ENCODE measurements around the gene ADAMTS17. TPM values are rescaled to one million over a fixed set of nuclear protein-coding genes. Genes with fewer than 3 reads are reported as not detected.

ADAMTS17 gene
- total RNA-seq, 1 experiment from 2014 or later, result 4.2 TPM

- no peak overlapping the region for H3K4me2 ChIP-seq (ENCODE audit: low read length)
- H3K4me1 ChIP-seq (ENCODE audit: control insufficient read depth in 1 of 2, insufficient read depth in 2 of 2, low read length in 2 of 2), result peaks cover 0 to 6% of the 10 kb centered on the region in 2 experiments; a peak in 1 of 4 replicates
- H4K20me1 ChIP-seq (ENCODE audit: insufficient read depth), result no peaks in the 10 kb centered on the region
- no peaks in the 10 kb centered on the region for H3K27me3 ChIP-seq (ENCODE audit: insufficient read depth, low read length)
- no peak overlapping the region for H3K9ac ChIP-seq (ENCODE audit: low read length)
- BruUV-seq (replicated peaks), result no TSS peak
- H3K9me2 ChIP-seq (ENCODE audit: insufficient read depth), result no peaks in the 10 kb centered on the region
- no peaks in the 10 kb centered on the region for H3K79me2 ChIP-seq (ENCODE audit: insufficient read depth, low read length)
- no peak for DNase-seq (ENCODE audit: low read depth, low spot score)
- POLR2A ChIA-PET, result no interaction called here
- no peaks in the 10 kb centered on the region; a peak in 1 of 4 replicates for H3K9me3 ChIP-seq (ENCODE audit: control insufficient read depth in 1 of 2, insufficient read depth in 1 of 2, low read depth in 1 of 2, low read length in 2 of 2)
- intact Hi-C loops (cut with micrococcal nuclease), result no loop called here
- CTCF ChIA-PET, result no interaction called here
- RAD21 ChIA-PET (ENCODE audit: low non-redundant PET in 1 of 2, low total read pairs in 2 of 2, uncharacterized antibody in 2 of 2, unreplicated experiment in 2 of 2), result no interaction called here
- no peaks in the 10 kb centered on the region for H3K36me3 ChIP-seq (ENCODE audit: control insufficient read depth in 1 of 2, insufficient read depth in 2 of 2, low read length in 2 of 2)
- no peak for ATAC-seq
- H3K27ac ChIP-seq (ENCODE audit: low read depth, low read length), result no peak overlapping the region
- TF ChIP-seq POLR2A (IDR thresholded peaks at IDR 0.05; ENCODE audit: borderline replicate concordance, extremely low read depth, insufficient read depth, insufficient read length) (no peak), TCF7L2 (IDR thresholded peaks at IDR 0.05; ENCODE audit: borderline replicate concordance, extremely low read depth, insufficient read depth, insufficient read length) (no peak), ELF1 (IDR thresholded peaks at IDR 0.05; ENCODE audit: borderline replicate concordance, low read depth) (no peak), EGR1 (IDR thresholded peaks at IDR 0.05; ENCODE audit: low read depth) (no peak), ZBTB33 (IDR thresholded peaks at IDR 0.05; ENCODE audit: extremely low read depth, insufficient replicate concordance, low read length) (no peak), MAX (IDR thresholded peaks at IDR 0.05) (no peak), EZH2phosphoT487 (IDR thresholded peaks at IDR 0.05; ENCODE audit: borderline replicate concordance) (no peak), CTCF (IDR thresholded peaks at IDR 0.05 in 2 of 3, conservative IDR thresholded peaks at IDR 0.05 in 1 of 3; ENCODE audit: borderline replicate concordance in 1 of 3, insufficient read depth in 1 of 3, low read depth in 2 of 3, low read length in 2 of 3) (no peak), ATF3 (IDR thresholded peaks at IDR 0.05) (no peak), ZNF274 (IDR thresholded peaks at IDR 0.05; ENCODE audit: low read depth, low read length) (no peak), ZFX (IDR thresholded peaks at IDR 0.05) (no peak), FOSL1 (IDR thresholded peaks at IDR 0.05; ENCODE audit: low read depth) (no peak), CBX3 (IDR thresholded peaks at IDR 0.05; ENCODE audit: low read depth) (no peak), REST (IDR thresholded peaks at IDR 0.05; ENCODE audit: low read depth) (no peak), SRF (IDR thresholded peaks at IDR 0.05; ENCODE audit: low read depth) (no peak), RAD21 (IDR thresholded peaks at IDR 0.05; ENCODE audit: low read depth) (no peak)
- no peak overlapping the region for H2AFZ ChIP-seq (ENCODE audit: low read depth, low read length, poor library complexity, severe bottlenecking)
- no peak overlapping the region for H3K4me3 ChIP-seq (replicated peaks in 1 of 2; ENCODE audit: low read depth in 1 of 2, low read length in 2 of 2)
Observed at GRCh38 chr15:100124361-100124760, 217.4 kb downstream of the ADAMTS17 start.

All from HCT116 (cell line).